Upper lobe of left lung (tissue), 6 donors: ENCODE data around the gene NDUFA7. TPM values are rescaled to one million over a fixed set of nuclear protein-coding genes. Genes with fewer than 3 reads are reported as not detected.
"Not testable (repeated sequence)": the region's sequence is repeated elsewhere in the genome, so short reads cannot be mapped to it uniquely, and the experiment has no call there.

Experiments used
- ATAC-seq, 2 donors: fragments of 200-7000 bp; cut with Tn5 transposase; one replicate each; pipeline ENCODE4 v1.9.1; 2022; ENCODE audit warnings: mild to moderate bottlenecking in 2 of 2, moderate library complexity in 2 of 2; ENCODE audit not compliant: low FRiP score in 2 of 2
- DNase-seq, 2 donors: peaks; one replicate each; pipeline ENCODE4 v3.0.0-alpha.2; 2019 to 2020
- H3K27ac ChIP-seq, 4 donors: fragments of 200-600 bp; sonication (generic); one replicate each; pipeline ENCODE4 v1.5.1; 2016 to 2019
- H3K27me3 ChIP-seq, 4 donors: fragments of 200-600 bp; sonication (generic); one replicate each; pipeline ENCODE4 v1.5.1; 2017 to 2019
- H3K36me3 ChIP-seq, 4 donors: fragments of 200-600 bp; sonication (generic); one replicate each; pipeline ENCODE4 v1.5.1; 2016 to 2019
- H3K4me1 ChIP-seq, 4 donors: fragments of 200-600 bp; sonication (generic); one replicate each; pipeline ENCODE4 v1.5.1; 2018 to 2019
- H3K4me3 ChIP-seq, 4 donors: fragments of 200-600 bp; sonication (generic); one replicate each; pipeline ENCODE4 v1.5.1; 2017 to 2019; ENCODE audit warnings: mild to moderate bottlenecking in 2 of 4, moderate library complexity in 1 of 4
- H3K9me3 ChIP-seq, 4 donors: fragments of 200-600 bp; sonication (generic); one replicate each; pipeline ENCODE4 v1.5.1; 2018 to 2019
- CTCF ChIP-seq, 6 experiments: fragments of 450-650 bp in 4 of 6; fragments of 200-600 bp in 2 of 6; sonication (generic) in 2 of 6; IDR thresholded peaks; one replicate each; pipeline ENCODE4 v1.5.1; 2016 to 2019; ENCODE audit warnings: antibody characterized with exemption in 6 of 6
- EP300 ChIP-seq, 4 donors: sonication (generic); formaldehyde crosslinking; IDR thresholded peaks; one replicate each; pipeline ENCODE4 v1.5.1; 2017; ENCODE audit warnings: antibody characterized with exemption in 4 of 4, control low read depth in 2 of 4
- POLR2A ChIP-seq, 4 donors: fragments of 450-650 bp; IDR thresholded peaks; one replicate each; pipeline ENCODE4 v1.5.1; 2016 to 2017; ENCODE audit warnings: antibody characterized with exemption in 4 of 4, mild to moderate bottlenecking in 2 of 4
- POLR2AphosphoS5 ChIP-seq, 2 donors: sonication (generic); formaldehyde crosslinking; IDR thresholded peaks; one replicate each; pipeline ENCODE4 v1.5.1; 2017; ENCODE audit warnings: antibody characterized with exemption in 2 of 2
- WGBS, 2 donors: methylation state at CpG; one replicate each; pipeline ENCODE4 v1.1.5; 2017 to 2018; 5-methylcytosine and 5-hydroxymethylcytosine counted together
- total RNA-seq, 6 donors: library from RNA; depleted of rRNA in 4 of 6; stranded (reverse); fragments of >200 nt in 4 of 6; gene quantifications; one replicate each; pipeline versions ENCODE4 v1.1.0 to v1.2.1, GENCODE V29; 2016 to 2021
- donor health status: DM: no; HTN: no; CAD: no; lungs with moderate emphysema.
- donor health status: DM: no; HTN: yes; CAD: no; lungs with severe emphysema.

The NDUFA7 gene
- total RNA-seq, 6 donors from 2014 or later: 13.6 to 50.9 (median 31.1) TPM

GRCh38 chr19:8265872-8266271 is 55.3 kb downstream of the NDUFA7 start:
- Histone ChIP-seq H3K36me3 (peaks cover 0 to 9% (median 8%) of the 10 kb centered on the region in 4 donors), H3K27me3 (no peaks in the 10 kb centered on the region), H3K4me1 (peaks cover 0 to 14% (median 5%) of the 10 kb centered on the region in 4 donors), H3K4me3 (no peak overlapping the region), H3K27ac (no peak overlapping the region), H3K9me3 (no peaks in the 10 kb centered on the region)
- no peak for DNase-seq
- 67 to 75% methylated on average over 3 of the region's 3 CpGs for WGBS, 2 donors
- TF ChIP-seq CTCF (IDR thresholded peaks at IDR 0.05) (no peak), POLR2AphosphoS5 (IDR thresholded peaks at IDR 0.05) (no peak)
- no peak for ATAC-seq

- H3K27me3 ChIP-seq, H3K4me3 ChIP-seq, DNase-seq, H3K27ac ChIP-seq, ATAC-seq, H3K9me3 ChIP-seq: not testable (repeated sequence)
- peaks cover 0 to 13% (median 8%) of the 10 kb centered on the region in 4 donors for H3K36me3 ChIP-seq
- 83 to 84% methylated on average over 4 of the region's 4 CpGs for WGBS, 2 donors
- H3K4me1 ChIP-seq: peaks cover 0 to 11% (median 4%) of the 10 kb centered on the region in 4 donors
Measured at GRCh38 chr19:8264248-8264647, 56.9 kb downstream of the NDUFA7 start.

GRCh38 chr19:8262431-8262830 is 58.7 kb downstream of the NDUFA7 start:
- no peak for DNase-seq
- Histone ChIP-seq H3K27ac (no peak overlapping the region), H3K4me1 (no peaks in the 10 kb centered on the region), H3K27me3 (no peaks in the 10 kb centered on the region), H3K36me3 (peaks cover 0 to 22% (median 11%) of the 10 kb centered on the region in 4 donors), H3K4me3 (no peak overlapping the region), H3K9me3 (no peaks in the 10 kb centered on the region)
- WGBS, 2 donors: 87 to 97% methylated on average over 6 of the region's 6 CpGs
- ATAC-seq: no peak
- TF ChIP-seq EP300 (IDR thresholded peaks at IDR 0.05) (no peak), CTCF (IDR thresholded peaks at IDR 0.05) (no peak), POLR2A (IDR thresholded peaks at IDR 0.05) (no peak), POLR2AphosphoS5 (IDR thresholded peaks at IDR 0.05) (no peak)

- no peak overlapping the region for H3K4me3 ChIP-seq
- H3K27me3 ChIP-seq: no peaks in the 10 kb centered on the region
- peak in 1 of 2 donors; percentile 81 for DNase-seq
- ATAC-seq: peak in 1 of 2 donors; percentile 3
- H3K27ac ChIP-seq: no peak overlapping the region
- no peaks in the 10 kb centered on the region for H3K4me1 ChIP-seq
- H3K9me3 ChIP-seq: no peaks in the 10 kb centered on the region
- H3K36me3 ChIP-seq: peaks cover 2 to 28% (median 13%) of the 10 kb centered on the region in 4 donors
- WGBS, 2 donors: 87 to 90% methylated on average over 9 to 13 of the region's 14 CpGs
- TF ChIP-seq POLR2AphosphoS5 (IDR thresholded peaks at IDR 0.05) (no peak), CTCF (IDR thresholded peaks at IDR 0.05) (no peak), EP300 (IDR thresholded peaks at IDR 0.05) (no peak), POLR2A (IDR thresholded peaks at IDR 0.05) (no peak)
Measured at GRCh38 chr19:8261881-8262280, 59.3 kb downstream of the NDUFA7 start.

GRCh38 chr19:8261347-8261746 is 59.8 kb downstream of the NDUFA7 start:
- no peaks in the 10 kb centered on the region for H3K27me3 ChIP-seq
- H3K4me3 ChIP-seq: no peak overlapping the region
- WGBS, 2 donors: 95 to 100% methylated on average over 9 of the region's 9 CpGs
- peak in 1 of 2 donors; percentile 8 for DNase-seq
- TF ChIP-seq POLR2AphosphoS5 (IDR thresholded peaks at IDR 0.05) (no peak), POLR2A (IDR thresholded peaks at IDR 0.05) (no peak), EP300 (IDR thresholded peaks at IDR 0.05) (no peak), CTCF (IDR thresholded peaks at IDR 0.05) (no peak)
- no peaks in the 10 kb centered on the region for H3K9me3 ChIP-seq
- no peaks in the 10 kb centered on the region for H3K4me1 ChIP-seq
- H3K36me3 ChIP-seq: peaks cover 4 to 33% (median 18%) of the 10 kb centered on the region in 4 donors
- ATAC-seq: no peak
- no peak overlapping the region for H3K27ac ChIP-seq

Other genes with a start within 250 kb of the NDUFA7 start
- 100 to 1,000 TPM in 1 of 6 donors, 10 to 100 TPM in 1, 1 to 10 TPM in 3, under 1 TPM in 1; 0.10 to 106 (median 8.0) TPM for gene FBN3, start 171.8 kb downstream of the NDUFA7 start, total RNA-seq
- 100 to 1,000 TPM in 1 of 6 donors, 10 to 100 TPM in 5; 55.5 to 131 (median 63.8) TPM for gene CERS4, start 112.0 kb downstream of the NDUFA7 start, total RNA-seq
- 10 to 100 TPM; 10.5 to 54.0 (median 27.3) TPM for gene CD320, start 13.0 kb downstream of the NDUFA7 start, total RNA-seq
- 1,000 to 10,000 TPM in 2 of 6 donors, 100 to 1,000 TPM in 4; 282 to 1,919 (median 843) TPM for gene RPS28, start 121 bp upstream of the NDUFA7 start, total RNA-seq
- gene KANK3, start 21.9 kb upstream of the NDUFA7 start, total RNA-seq: 100 to 1,000 TPM in 1 of 6 donors, 10 to 100 TPM in 5; 27.7 to 109 (median 56.9) TPM
- gene ANGPTL4, start 42.8 kb upstream of the NDUFA7 start, total RNA-seq: 10 to 100 TPM in 4 of 6 donors, 1 to 10 TPM in 1, not detected in 1; 1.8 to 27.7 (median 13.4) TPM
- gene RAB11B, start 69.0 kb upstream of the NDUFA7 start, total RNA-seq: 100 to 1,000 TPM in 4 of 6 donors, 10 to 100 TPM in 2; 55.0 to 158 (median 130) TPM
- 100 to 1,000 TPM in 3 of 6 donors, 10 to 100 TPM in 3; 72.2 to 266 (median 111) TPM for gene MARCHF2, start 91.9 kb upstream of the NDUFA7 start, total RNA-seq
- 100 to 1,000 TPM in 5 of 6 donors, 10 to 100 TPM in 1; 95.2 to 188 (median 149) TPM for gene HNRNPM, start 123.6 kb upstream of the NDUFA7 start, total RNA-seq
- 10 to 100 TPM in 4 of 6 donors, 1 to 10 TPM in 2; 8.7 to 66.0 (median 36.4) TPM for gene PRAM1, start 181.3 kb upstream of the NDUFA7 start, total RNA-seq
- 10 to 100 TPM; 10.5 to 39.8 (median 25.4) TPM for gene ZNF414, start 192.8 kb upstream of the NDUFA7 start, total RNA-seq